B cell (primary cell): ENCODE measurements around the gene ATP11A. TPM values are rescaled to one million over a fixed set of nuclear protein-coding genes. Genes with fewer than 3 reads are reported as not detected.

Source experiments
- ATAC-seq: fragments of 200-7000 bp; cut with Tn5 transposase; one replicate; pipeline ENCODE4 v1.10.0; 2021; ENCODE audit warnings: low read depth, mild to moderate bottlenecking, moderate number of reproducible peaks, moderate library complexity
- CTCF ChIA-PET: fragments of 350-600 bp; sonication (Branson Sonifier 250); formaldehyde crosslinking; loops from one replicate; lab custom pipeline; 2021; ENCODE audit warnings: antibody characterized with exemption, inconsistent platforms; lab: Charles Lee
- POLR2A ChIA-PET: fragments of 350-600 bp; sonication (Branson Sonifier 250); formaldehyde crosslinking; loops from one replicate; lab custom pipeline; 2021; ENCODE audit warnings: antibody characterized with exemption; lab: Charles Lee
- DNase-seq: peaks from one replicate; pipeline ENCODE4 v3.0.0; 2013
- H2AFZ ChIP-seq: 2 replicates; pipeline ENCODE4 v1.6.1; 2012; ENCODE audit warnings: mild to moderate bottlenecking, low read depth, low read length; ENCODE audit not compliant: insufficient read depth, poor library complexity, severe bottlenecking
- H3K27ac ChIP-seq, 2 donors: 1 replicate in 1 of 2; 2 replicates in 1 of 2; pipeline ENCODE4 v1.5.1; 2012 to 2013; ENCODE audit warnings: low read length in 2 of 2, mild to moderate bottlenecking in 2 of 2, moderate library complexity in 1 of 2
- H3K27me3 ChIP-seq, 4 experiments: fragments of 200-600 bp in 1 of 4; sonication (generic) in 1 of 4; replicated peaks in 1 of 4; 1 replicate in 2 of 4; 2 replicates in 2 of 4; pipeline versions ENCODE4 v1.6.1 to v1.7.0; 2013 to 2016; ENCODE audit warnings: low read length in 3 of 4, mild to moderate bottlenecking in 2 of 4, mixed read lengths in 1 of 4, moderate library complexity in 1 of 4; ENCODE audit not compliant: insufficient read depth in 4 of 4, control insufficient read depth in 3 of 4; ENCODE audit errors: control extremely low read depth in 1 of 4
- H3K36me3 ChIP-seq, 2 experiments: replicated peaks in 1 of 2; 1 replicate in 1 of 2; 2 replicates in 1 of 2; pipeline versions ENCODE4 v1.6.1 to v1.7.1; 2013; ENCODE audit warnings: low read length in 1 of 2; ENCODE audit not compliant: insufficient read depth in 2 of 2, control insufficient read depth in 1 of 2; ENCODE audit errors: control extremely low read depth in 1 of 2, extremely low read depth in 1 of 2
- H3K4me1 ChIP-seq, 2 donors: fragments of 200-600 bp in 1 of 2; sonication (generic) in 1 of 2; 1 replicate in 1 of 2; 2 replicates in 1 of 2; pipeline versions ENCODE4 v1.5.1 to v1.6.1; 2013 to 2017; ENCODE audit warnings: low read length in 2 of 2; ENCODE audit not compliant: control insufficient read depth in 2 of 2, insufficient read depth in 2 of 2
- H3K4me2 ChIP-seq: replicated peaks from 2 replicates; pipeline ENCODE3; 2012; ENCODE audit warnings: mild to moderate bottlenecking, low read depth, low read length; ENCODE audit not compliant: poor library complexity, severe bottlenecking
- H3K4me3 ChIP-seq, 5 experiments: fragments of 200-600 bp in 1 of 5; sonication (generic) in 1 of 5; 1 replicate in 3 of 5; 2 replicates in 2 of 5; pipeline versions ENCODE4 v1.5.1 to v1.7.0; 2011 to 2016; ENCODE audit warnings: low read length in 4 of 5, mild to moderate bottlenecking in 4 of 5, low read depth in 2 of 5, control low read depth in 1 of 5, moderate library complexity in 1 of 5; ENCODE audit not compliant: insufficient read depth in 1 of 5; ENCODE audit errors: control extremely low read depth in 1 of 5, extremely low read depth in 1 of 5
- H3K79me2 ChIP-seq: fragments of 200-600 bp; sonication (generic); one replicate; pipeline ENCODE4 v1.6.0; 2016; ENCODE audit warnings: low read length; ENCODE audit not compliant: control insufficient read depth, insufficient read depth
- H3K9ac ChIP-seq: fragments of 200-600 bp; sonication (generic); 2 replicates; pipeline ENCODE4 v1.6.1; 2017; ENCODE audit warnings: mild to moderate bottlenecking, low read length, moderate library complexity
- H3K9me3 ChIP-seq, 3 donors: one replicate each; pipeline versions ENCODE4 v1.6.1 to v1.7.1; 2013; ENCODE audit warnings: low read length in 2 of 3; ENCODE audit not compliant: control insufficient read depth in 2 of 3, insufficient read depth in 1 of 3; ENCODE audit errors: control extremely low read depth in 1 of 3
- H4K20me1 ChIP-seq: 2 replicates; pipeline ENCODE4 v1.6.0; 2012; ENCODE audit warnings: mild to moderate bottlenecking, low read length; ENCODE audit not compliant: insufficient read depth, control insufficient read depth, poor library complexity, severe bottlenecking
- H3K27ac Mint-ChIP-seq: one replicate; pipeline ENCODE4 v1.8.0; 2021; ENCODE audit warnings: mixed read lengths
- H3K27me3 Mint-ChIP-seq: one replicate; pipeline ENCODE4 v1.8.0; 2021; ENCODE audit warnings: mixed read lengths
- H3K4me1 Mint-ChIP-seq: one replicate; pipeline ENCODE4 v1.8.0; 2021; ENCODE audit warnings: mixed read lengths
- H3K4me3 Mint-ChIP-seq: one replicate; pipeline ENCODE4 v1.8.0; 2021; ENCODE audit warnings: mixed read lengths
- H3K9me3 Mint-ChIP-seq: one replicate; pipeline ENCODE4 v1.8.0; 2022; ENCODE audit warnings: mixed read lengths; ENCODE audit not compliant: insufficient read depth
- CTCF ChIP-seq: fragments of 200-600 bp; IDR thresholded peaks from one replicate; pipeline ENCODE4 v1.8.0; 2022; ENCODE audit warnings: antibody characterized with exemption, mild to moderate bottlenecking
- EZH2 ChIP-seq: IDR thresholded peaks from 2 replicates; pipeline ENCODE4 v1.6.1; 2012; ENCODE audit warnings: borderline replicate concordance, low read depth, mild to moderate bottlenecking, moderate library complexity, low read length; ENCODE audit not compliant: insufficient read depth, poor library complexity, severe bottlenecking
- WGBS: methylation state at CpG from one replicate; pipeline ENCODE4 v1.1.5; 2013; ENCODE audit warnings: missing lambda C conversion rate; ENCODE audit not compliant: insufficient coverage; 5-methylcytosine and 5-hydroxymethylcytosine counted together
- intact Hi-C: fragments of 100-400 bp; cut with micrococcal nuclease; formaldehyde crosslinking; loops from one replicate; pipeline ENCODE4 v1.10.0; 2022
- polyA plus RNA-seq: library from polyadenylated mRNA; depleted of rRNA; stranded (reverse); fragments of >200 nt; gene quantifications from 2 replicates; pipeline ENCODE4 v1.2.3, GENCODE V29; 2012
- total RNA-seq, 2 donors: library from RNA; stranded (reverse); fragments of 120-200 nt in 1 of 2; gene quantifications; 1 replicate in 1 of 2; 2 replicates in 1 of 2; pipeline versions ENCODE4 v1.2.3 to v1.2.4, GENCODE V29; 2013 to 2022

ATP11A gene
- total and polyA plus RNA-seq, 2 donors (not counting 1 experiment from before 2014, with no cell fraction given) = 36.9 to 60.3 TPM

DNA sequence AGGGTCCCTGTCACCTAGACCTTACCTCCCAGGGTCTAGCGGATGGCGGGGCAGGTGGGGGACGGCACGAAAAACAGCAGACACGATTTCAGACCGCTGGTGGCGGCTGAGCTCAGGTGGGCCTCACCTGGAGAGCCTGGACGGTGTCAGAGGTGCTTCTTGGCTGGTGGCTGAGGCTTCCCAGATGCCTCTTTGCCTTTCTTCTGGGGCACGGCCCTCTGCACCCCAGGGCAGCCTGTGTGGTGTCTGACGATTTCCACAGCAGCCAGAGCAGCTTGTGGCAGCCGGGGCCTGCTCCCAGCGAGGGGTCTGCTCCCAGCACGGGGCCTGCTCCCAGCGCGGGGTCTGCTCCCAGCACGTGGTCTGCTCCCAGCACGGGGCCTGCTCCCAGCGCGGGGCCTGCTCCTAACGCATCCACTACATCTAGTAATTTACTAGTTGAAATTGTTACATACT lies 66.7 kb downstream of the ATP11A start:
- Histone ChIP-seq H3K4me1 (no peaks in the 10 kb centered on the region), H4K20me1 (no peaks in the 10 kb centered on the region), H3K79me2 (no peaks in the 10 kb centered on the region), H3K27ac (no peak overlapping the region), H3K36me3 (no peaks in the 10 kb centered on the region), H3K9ac (no peak overlapping the region), H2AFZ (no peak overlapping the region), H3K4me2 (no peak overlapping the region), H3K4me3 (no peak overlapping the region), H3K9me3 (peaks cover 0 to 5% (median 1%) of the 10 kb centered on the region in 3 donors), H3K27me3 (no peaks in the 10 kb centered on the region)
- H3K9me3 Mint-ChIP-seq = no peaks in the 10 kb centered on the region
- H3K27ac Mint-ChIP-seq = no peak overlapping the region
- H3K4me3 Mint-ChIP-seq = no peak overlapping the region
- H3K4me1 Mint-ChIP-seq = peaks cover 5% of the 10 kb centered on the region
- H3K27me3 Mint-ChIP-seq = no peaks in the 10 kb centered on the region
- intact Hi-C loops = no loop called here
- DNase-seq (no peak), ATAC-seq (no peak)
- WGBS = 96% methylated on average over 13 of the region's 20 CpGs
- ChIA-PET CTCF (no interaction called here), POLR2A (no interaction called here)
- TF ChIP-seq EZH2 (no peak), CTCF (no peak)

DNA sequence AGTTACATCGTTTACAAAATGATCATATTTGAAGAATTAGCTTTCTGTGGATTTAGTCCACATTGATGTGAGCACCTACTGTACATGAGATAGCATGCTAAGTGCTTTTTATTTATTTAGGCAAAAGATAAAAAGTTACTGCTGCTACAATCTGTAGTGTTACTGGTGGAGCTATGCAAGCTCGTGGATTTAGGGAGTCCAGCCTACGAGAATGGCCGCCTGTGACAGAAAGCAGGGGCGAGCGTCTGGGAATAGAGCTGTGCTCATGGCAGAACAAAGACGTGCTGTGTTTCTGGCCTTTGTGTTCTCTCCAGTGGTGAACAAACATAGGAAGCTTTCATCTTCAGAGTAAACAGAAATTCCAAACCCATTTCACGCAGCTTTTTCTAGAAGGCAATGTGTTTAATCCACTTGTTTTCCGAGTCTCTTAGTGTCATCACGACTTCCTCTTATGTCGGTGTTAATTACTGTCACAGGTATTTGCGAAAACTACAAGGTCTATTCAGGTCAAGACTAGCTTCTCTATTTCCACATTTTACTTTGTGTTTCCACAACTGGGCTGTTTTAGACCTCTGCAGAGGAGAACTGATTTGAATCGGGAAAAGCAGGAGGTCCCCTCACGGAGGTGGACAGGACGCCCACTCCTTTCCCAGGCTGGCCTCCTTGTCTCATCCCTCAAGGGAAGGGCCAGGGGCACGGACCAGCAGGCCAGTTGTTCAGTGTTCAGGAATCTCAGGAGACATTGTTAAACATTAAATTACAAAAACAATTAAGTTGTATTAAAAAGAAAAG lies 67.3 kb downstream of the ATP11A start:
- Mint-ChIP-seq H3K4me3 (no peak overlapping the region), H3K9me3 (no peaks in the 10 kb centered on the region), H3K4me1 (peaks cover 5% of the 10 kb centered on the region), H3K27me3 (no peaks in the 10 kb centered on the region), H3K27ac (no peak overlapping the region)
- Histone ChIP-seq H2AFZ (no peak overlapping the region), H3K9ac (no peak overlapping the region), H3K4me3 (no peak overlapping the region), H3K9me3 (peaks cover 0 to 5% (median 1%) of the 10 kb centered on the region in 3 donors), H3K27ac (no peak overlapping the region), H3K27me3 (no peaks in the 10 kb centered on the region), H4K20me1 (no peaks in the 10 kb centered on the region), H3K79me2 (no peaks in the 10 kb centered on the region), H3K36me3 (no peaks in the 10 kb centered on the region), H3K4me2 (no peak overlapping the region), H3K4me1 (no peaks in the 10 kb centered on the region)
- intact Hi-C loops = no loop called here
- TF ChIP-seq CTCF (no peak), EZH2 (no peak)
- ChIA-PET CTCF (no interaction called here), POLR2A (no interaction called here)
- DNase-seq (no peak), ATAC-seq (no peak)
- 94% methylated on average over 15 of the region's 16 CpGs for WGBS
